GM19035 (cell line): ENCODE measurements around the gene ARHGAP26.

Source experiments
- ATAC-seq: cut with Tn5 transposase; IDR thresholded peaks from one replicate; pipeline ENCODE4 v1.9.1; 2021; ENCODE audit not compliant: unreplicated experiment

The ARHGAP26 gene

DNA sequence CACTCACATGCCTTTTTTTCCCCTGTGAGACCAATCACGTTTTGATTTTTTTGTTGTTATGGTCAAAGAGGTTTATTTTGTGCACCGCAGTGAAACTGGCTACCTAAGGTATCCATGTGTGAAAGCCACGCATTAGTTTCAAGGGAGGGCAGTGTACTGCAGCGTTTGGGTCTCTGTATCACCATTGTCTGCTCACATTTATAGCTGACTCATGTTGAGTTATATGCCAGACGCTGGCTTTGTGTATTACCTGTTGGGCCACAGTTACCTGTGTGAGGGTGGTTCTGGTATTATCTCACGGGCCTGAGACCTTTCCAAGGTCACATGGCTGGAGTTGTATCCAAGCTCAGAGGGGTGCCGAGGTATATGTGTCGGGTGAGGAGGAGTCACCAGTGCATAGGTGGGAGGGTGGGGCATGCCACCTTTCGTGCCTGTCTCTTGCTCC lies 75.8 kb downstream of the ARHGAP26 start:
- ATAC-seq, result no peak

GRCh38 chr5:142846406-142846805 lies 76.2 kb downstream of the ARHGAP26 start:
- no peak for ATAC-seq

GRCh38 chr5:142847898-142848790 lies 78.0 kb downstream of the ARHGAP26 start:
- ATAC-seq, result no peak

GRCh38 chr5:142849466-142849865 lies 79.3 kb downstream of the ARHGAP26 start:
- no peak for ATAC-seq

GRCh38 chr5:142849880-142850279 lies 79.7 kb downstream of the ARHGAP26 start:
- ATAC-seq, result no peak

- no peak for ATAC-seq
Measured at GRCh38 chr5:142851731-142852130, 81.6 kb downstream of the ARHGAP26 start.

DNA sequence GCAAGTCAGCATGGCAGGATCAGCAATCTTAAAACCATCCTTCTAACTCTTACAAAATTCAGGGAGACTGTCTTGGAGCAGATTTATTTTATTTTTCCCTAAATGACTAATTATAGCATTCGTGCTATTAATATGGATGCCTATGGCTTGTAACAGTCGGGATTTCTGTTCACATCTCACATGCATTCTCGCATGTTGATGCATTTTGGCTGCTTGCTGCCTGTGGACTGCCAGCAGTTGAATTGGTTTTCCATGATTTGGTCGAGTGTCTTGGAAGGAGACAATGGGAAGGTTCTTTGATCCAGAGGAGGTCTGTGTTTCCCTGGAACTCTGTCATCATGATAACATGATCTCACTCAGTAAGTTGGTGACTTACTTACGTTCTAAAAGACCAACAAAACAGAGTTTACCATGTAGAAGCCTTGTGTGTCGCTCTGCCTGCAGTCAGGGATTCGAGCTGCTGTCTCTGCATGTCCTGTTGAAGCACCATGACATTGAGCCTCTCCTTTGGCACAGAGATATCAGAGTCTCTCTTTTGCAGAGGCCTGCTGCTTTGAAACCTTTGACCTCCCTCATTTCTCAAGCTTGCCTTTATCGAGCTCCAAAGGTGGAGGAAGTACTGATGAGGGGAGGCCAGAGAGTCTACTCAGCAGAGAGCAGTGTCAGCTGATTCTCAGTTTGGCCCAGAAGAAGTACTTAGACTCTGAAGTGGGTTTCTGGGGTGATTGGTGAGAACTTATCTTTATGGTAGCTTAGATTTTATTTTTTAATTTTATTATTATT lies 82.4 kb downstream of the ARHGAP26 start:
- no peak for ATAC-seq

DNA sequence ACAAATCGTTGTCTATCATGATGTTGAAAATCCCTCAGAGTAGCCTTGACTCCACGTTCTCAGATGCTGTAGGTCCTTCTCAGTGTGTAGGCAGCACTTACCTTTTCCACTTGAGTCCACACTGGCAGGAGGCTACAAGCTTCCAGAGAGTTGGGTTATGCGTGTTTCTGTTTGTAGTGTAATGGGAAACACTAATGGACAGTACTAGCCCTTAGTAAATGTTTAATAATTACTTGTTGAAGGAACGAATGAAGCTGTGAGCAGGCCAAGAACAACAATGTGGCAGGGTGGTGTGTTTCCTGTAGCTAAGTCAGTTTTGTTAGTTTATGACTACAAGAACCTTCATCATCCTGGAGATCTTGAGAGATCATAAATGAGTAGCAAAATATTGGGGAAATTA lies 83.5 kb downstream of the ARHGAP26 start:
- ATAC-seq, result no peak

- no peak for ATAC-seq
Measured at GRCh38 chr5:142856269-142856782, 86.1 kb downstream of the ARHGAP26 start.

DNA sequence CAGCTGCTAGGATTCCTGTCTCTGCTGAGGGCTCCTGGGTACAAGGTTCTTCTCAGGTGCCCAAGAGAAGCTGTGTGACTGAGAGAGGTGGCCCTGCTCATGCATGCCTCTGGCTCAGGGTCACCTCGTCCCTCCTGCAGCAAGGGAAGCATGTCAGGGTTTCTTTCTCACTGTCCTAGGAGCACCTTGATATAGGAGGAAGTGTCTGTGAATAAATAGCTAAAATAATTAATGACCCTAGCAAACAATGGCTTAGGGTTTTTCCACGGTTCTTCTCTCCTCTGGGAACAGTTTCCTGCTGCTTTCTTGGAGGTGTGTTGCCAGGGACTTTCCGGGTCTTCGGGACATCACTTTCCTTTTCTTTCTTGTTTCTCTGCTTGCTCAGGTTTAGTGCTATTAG lies 87.2 kb downstream of the ARHGAP26 start:
- no peak for ATAC-seq

DNA sequence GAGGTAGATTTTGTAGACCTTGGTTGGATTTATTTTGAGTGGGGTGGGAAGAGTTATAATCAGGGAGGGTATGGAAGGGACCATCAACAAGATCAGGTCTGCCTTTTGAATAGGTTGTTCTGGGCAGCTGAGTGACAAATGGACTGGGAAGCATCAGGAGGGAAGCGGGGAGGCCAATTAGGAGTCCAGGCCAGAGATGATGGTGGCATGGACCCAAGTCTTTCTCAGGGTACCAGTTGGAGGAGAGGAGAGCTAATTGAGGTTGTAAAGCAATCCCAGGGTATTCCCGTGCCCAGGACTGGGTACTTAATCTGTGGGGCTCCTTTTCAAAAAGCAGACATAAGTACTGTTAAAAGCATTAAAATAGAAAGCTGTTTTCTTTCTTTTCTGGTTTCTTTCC lies 88.9 kb downstream of the ARHGAP26 start:
- no peak for ATAC-seq

DNA sequence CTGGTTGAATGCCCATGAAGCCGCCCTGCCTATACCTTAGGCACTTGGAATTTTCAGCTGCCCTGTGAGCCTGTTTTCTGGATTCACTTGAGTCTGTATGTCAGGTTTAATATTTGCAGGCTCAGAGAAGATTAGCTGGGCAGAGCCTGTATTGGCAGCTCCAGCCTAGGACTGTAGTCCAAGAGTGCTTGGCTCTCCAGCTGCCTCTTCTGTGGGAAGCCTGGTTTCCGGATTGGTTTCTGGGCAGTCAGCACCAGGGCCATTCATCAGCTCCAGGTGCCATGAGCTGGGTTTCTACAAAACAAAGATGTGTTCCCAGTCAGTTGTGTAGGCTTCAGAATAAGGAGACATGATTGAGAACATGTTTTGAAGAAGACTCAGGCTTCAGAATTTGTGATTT lies 90.1 kb downstream of the ARHGAP26 start:
- no peak for ATAC-seq

GRCh38 chr5:142861011-142861410 lies 90.8 kb downstream of the ARHGAP26 start:
- no peak for ATAC-seq

DNA sequence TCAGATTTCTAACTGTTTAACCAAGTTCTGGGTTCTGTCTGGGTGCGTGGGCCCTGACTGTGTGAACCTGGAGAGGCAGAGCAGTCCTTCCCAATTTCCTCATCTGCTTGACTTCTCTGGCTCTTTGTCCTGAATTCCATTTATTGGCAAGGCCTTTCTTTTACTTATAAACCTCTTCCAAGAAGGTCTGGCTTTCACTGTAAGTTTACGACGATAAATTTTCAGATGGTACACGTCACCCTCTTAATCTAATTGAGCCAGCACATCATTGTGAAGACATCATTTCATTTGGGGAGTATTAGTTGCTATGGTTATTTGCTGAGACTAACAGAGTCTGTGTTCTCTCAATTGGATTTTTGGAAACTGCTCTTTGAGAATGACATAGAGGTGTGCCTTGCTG lies 92.4 kb downstream of the ARHGAP26 start:
- no peak for ATAC-seq

- no peak for ATAC-seq
Measured at GRCh38 chr5:142863856-142864255, 93.7 kb downstream of the ARHGAP26 start.

GRCh38 chr5:142864290-142865260 lies 94.4 kb downstream of the ARHGAP26 start:
- no peak for ATAC-seq

DNA sequence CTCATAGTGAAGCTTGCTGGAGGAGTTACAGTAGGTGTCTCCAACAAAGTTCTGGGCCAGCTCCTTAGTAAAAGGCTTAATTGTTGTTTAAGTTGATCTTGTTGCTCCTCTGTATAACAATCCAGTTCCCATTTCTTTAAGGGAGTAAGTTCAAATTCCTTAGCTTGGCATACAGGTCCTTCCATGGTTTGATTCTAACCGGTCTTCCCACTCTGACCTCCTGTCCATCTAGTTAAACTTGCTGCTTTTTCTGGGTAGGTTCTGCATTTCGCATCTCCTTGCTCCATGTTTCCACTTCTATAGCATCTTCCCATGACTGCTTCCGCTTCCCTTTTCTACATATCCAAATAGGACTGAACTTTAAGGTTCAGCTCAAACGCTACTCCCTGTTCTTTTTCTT lies 95.5 kb downstream of the ARHGAP26 start:
- ATAC-seq, result no peak

DNA sequence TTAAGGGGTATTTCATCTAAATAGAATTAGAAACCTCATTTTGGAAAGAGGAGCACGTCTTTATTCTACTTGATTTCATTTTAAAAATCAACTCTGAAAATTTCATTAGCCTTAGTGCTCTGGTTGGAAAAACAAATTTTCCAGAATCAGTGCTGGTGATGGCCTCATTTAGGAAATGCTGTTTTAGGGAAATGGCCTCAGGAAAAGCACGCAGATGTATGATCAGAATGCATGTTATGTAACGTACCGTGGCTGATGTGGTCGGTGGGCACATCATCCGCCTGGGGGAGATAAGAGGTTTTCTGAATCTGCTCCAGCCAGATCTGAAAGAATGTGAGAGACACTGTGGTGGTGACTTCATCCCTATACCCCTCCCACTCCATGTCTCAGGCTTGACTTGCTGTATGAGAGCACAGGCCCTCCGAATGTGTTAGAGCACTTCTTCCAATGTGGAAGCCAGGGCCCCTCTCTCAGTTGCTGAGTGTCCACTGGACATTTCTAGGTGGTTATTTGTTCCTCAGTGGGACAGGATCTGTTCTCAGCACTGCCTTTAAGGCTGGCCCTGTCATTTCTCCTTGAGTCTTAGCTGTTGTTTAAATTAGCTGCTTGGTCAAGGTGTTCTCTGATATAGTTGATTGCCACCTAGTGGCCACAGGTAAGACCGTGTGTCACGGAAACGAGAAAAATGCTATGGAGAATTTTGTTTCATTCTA lies 96.5 kb downstream of the ARHGAP26 start:
- ATAC-seq, result peak; percentile 84

DNA sequence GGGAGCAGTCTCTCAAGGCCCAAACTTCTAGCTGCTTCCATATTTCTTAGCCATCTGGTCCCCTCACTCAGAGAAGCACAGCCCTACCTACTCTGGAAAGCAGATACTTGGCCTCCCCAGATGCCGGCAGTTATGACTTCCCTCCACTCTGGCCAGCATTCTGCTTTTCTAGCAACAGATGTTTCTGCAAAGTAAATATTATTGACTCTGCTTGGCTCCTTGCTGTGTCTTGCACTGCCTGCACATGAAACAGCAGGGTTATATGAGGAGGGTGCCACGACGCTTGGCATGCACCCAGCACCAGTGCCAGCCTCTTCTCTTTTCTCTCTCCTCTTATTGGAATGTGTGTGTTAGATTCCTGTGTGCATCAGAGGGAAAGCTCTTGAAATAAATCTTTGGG lies 99.7 kb downstream of the ARHGAP26 start:
- ATAC-seq, result no peak
